ENCODE results near the gene ZBTB7B.
"Not testable (repeated sequence)": the region's sequence is repeated elsewhere in the genome, so short reads cannot be mapped to it uniquely, and the experiment has no call there.

ZBTB7B gene

DNA sequence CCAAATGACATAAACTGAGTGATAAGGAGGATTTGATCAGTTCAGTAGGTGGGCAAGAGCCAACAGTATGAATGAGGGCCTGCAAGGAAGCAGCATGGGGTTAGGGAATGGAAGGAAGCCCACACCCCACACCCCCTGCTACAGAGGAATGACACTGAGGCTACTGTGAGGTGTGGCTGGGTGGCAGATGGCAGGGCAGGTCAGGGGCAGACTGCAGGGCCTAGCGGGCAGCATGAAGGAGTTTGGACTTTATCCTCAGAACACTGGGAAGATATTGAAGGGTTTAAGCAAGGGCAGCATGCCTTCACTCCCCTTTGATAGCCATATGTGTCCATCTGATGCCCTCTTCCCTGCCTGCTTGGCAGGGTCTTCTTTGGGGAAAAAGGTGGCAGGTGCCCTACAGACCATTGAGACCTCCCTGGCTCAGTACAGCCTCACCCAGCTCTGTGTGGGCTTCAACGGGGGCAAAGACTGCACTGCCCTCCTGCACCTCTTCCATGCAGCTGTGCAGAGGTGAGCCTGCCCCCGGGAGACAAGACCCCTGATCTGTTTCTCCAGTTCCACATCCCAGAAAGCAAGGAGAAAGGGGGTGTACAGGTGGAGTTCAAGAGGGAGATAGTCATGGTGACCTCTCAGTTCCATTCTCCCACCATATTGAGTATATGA is 13.3 kb upstream of the ZBTB7B start:
- no peak for DNase-seq

DNA sequence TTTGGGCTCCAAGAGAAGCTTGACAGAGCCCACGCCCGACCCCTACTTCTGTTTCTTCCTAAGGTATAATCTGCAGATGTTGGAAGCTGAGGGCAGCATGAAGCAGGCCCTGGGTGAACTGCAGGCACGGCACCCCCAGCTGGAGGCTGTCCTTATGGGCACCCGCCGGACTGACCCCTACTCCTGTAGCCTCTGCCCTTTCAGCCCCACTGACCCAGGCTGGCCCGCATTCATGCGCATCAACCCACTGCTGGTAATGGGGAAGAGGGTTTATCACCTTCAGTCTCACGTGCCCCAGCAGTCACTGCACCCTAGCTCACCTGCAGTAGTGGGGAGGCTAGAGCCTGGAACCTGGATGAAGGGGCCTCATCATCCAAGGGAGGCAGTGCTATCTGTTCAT is 12.3 kb upstream of the ZBTB7B start:
- DNase-seq: no peak

DNA sequence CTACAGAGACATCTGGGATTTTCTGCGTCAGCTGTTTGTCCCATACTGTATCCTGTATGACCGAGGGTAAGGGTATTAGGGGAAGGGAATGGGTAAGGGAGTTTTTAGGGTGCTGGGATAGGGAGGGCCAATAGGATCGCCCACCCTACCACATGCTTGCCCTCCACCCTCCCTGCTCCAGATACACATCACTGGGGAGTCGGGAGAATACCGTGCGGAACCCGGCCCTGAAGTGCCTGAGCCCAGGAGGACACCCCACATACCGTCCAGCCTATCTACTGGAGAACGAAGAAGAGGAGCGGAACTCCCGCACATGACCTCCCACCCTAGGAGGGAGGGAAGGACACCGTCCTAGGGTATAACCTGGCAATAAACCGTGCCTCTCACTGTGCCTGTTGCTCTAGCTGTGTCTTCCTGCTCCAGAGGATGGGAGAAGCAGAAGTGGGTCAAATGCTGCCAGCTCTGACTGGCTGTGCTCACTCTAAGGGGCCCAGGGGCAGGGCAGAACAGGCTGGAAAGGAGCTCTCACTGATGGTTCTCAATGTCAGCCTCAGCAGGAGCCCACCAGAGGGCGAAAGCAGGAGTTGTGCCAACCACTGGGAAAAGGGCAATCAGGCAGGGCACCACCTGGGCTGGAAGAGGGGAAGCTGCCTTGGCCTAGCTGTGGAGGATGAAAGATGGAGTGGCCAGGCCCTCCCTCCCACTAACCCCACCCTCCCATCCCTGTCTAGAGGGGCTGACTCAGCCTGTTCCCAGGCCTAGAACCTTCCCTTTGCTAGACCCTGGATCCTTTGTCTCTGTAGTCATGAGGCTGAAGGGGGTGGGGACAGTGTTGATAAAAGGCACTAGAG is 9.7 kb upstream of the ZBTB7B start:
- no peak for DNase-seq

DNA sequence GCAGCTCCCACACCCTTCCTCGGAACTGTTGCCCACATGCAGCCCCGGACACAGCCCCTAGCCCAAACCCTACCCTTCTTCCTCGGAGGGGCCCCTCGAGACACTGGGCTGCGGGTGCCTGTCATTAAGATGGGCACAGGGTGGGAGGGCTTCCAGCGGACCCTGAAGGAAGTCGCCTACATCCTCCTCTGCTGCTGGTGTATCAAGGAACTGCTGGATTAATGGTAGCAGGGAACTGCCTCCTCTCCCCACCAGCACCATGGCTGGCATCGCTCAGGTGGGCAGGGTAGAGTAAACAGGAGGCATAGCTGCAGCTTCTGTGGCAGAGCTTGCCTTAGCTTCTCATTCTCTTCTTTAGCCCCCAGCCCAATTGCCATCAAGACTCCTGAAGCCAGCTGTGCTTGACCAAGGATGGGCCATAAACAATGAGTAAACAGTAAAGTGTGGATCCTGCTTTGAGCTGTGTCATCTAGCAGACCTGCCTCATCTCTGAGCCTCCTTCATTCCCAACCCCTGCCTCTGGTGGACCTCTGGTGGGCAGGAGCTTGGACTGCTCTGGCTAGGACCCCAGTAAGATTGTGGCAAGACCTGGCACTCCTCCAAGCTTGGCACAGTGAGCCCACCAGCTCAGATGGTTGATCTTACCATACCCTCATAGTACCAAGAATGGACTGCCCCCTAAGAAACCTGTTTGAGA is 8.9 kb upstream of the ZBTB7B start, which contains the start of gene LENEP:
LENEP (plus strand) TSS at position 15 of the 697 bp plus-strand sequence; CDS start at position 37, 22 bp downstream.
- no peak for DNase-seq

DNA sequence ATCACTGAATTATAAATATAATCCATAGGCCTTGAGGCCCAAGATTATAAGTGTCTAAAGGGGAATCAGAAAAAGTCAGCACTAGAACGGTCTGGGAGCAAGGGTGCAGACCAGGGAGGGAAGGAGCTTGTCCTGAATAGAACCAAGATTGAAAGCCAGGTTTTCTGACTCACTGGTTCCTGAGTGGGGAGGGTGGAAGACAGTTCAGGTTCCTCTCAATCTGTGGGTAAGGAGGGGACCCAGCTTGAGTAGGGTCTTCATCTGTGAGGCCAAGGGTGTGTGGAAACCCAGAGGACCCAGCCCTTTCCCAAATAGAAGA is 8.4 kb upstream of the ZBTB7B start:
- DNase-seq: no peak

DNA sequence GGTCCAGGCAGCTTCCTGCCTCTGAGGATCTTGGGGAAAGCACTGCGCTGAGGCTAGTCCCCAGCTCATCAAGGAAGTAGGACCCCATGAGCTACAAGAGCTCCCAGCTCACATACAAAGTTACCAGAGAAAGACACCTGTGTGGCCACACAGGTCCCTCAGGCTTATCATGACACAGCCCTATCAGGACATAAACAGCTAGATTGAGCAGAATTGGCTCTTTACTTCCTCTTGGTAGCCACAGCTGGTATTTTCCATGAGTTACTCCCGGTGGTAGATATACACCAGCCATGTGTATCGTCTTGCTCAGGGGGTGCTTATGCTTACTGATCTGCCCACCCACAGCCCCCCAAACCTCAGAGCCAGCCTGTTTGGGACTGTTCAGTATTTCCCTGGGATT is 8.0 kb upstream of the ZBTB7B start:
- no peak for DNase-seq

DNA sequence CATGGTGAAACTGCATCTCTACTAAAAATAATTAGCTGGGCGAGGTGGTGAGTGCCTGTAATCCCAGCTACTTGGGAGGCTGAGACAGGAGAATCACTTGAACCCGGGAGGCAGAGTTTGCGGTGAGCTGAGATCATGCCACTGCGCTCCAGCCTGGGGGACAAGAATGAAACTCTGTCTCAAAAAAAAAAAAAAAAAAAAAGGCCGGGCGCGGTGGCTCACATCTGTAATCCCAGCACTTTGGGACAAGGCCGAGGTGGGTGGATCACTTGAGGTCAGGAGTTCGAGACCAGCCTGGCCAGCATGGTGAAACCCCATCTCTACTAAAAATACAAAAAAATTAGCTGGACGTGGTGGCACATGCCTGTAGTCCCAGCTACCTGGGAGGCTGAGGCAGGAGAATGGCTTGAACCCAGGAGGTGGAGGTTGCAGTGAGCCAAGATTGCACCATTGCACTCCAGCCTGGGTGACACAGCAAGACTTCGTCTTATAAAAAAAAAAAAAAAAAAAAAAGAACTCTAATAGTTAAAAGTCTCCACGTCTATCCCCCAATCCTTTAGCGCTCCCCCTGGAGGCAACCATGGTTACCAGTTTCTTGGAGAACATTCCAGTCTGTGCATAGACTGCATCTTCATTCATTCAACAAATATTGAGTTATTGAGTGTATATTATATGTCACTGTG is 7.2 kb upstream of the ZBTB7B start:
- not testable (repeated sequence) for DNase-seq

DNA sequence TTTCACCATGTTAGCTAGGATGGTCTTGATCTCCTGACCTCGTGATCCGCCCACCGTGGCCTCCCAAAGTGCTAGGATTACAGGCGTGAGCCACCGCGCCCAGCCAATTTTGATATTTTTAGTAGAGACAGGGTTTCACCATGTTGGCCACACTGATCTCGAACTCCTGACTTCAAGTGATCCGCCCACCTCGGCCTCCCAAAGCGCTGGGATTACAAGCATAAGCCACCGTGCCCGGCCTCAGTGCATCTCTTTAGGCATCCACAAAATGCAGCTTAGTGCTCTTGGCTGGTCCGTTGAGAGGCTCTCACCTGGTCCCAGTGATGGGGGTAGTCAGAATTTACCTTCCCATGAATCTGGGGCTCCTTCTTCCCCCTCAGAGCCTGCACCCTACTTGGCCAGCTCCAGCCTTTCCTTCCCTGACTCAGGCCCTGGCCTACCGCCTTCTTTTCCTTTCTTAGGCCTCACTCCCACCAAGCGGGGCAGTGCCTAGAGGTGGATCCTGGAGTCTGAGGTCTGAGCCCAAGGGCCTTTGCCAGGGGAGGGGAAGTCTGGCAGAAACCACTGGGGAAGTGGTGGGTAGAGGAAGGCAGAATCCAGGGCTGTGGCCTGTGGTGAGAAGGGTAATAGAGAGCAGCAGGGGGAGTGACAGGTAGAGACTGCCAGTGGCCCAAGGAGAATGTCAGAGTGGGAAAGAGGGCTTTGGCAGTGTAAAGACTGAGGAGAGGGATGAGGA is 5.5 kb upstream of the ZBTB7B start:
- DNase-seq: no peak

DNA sequence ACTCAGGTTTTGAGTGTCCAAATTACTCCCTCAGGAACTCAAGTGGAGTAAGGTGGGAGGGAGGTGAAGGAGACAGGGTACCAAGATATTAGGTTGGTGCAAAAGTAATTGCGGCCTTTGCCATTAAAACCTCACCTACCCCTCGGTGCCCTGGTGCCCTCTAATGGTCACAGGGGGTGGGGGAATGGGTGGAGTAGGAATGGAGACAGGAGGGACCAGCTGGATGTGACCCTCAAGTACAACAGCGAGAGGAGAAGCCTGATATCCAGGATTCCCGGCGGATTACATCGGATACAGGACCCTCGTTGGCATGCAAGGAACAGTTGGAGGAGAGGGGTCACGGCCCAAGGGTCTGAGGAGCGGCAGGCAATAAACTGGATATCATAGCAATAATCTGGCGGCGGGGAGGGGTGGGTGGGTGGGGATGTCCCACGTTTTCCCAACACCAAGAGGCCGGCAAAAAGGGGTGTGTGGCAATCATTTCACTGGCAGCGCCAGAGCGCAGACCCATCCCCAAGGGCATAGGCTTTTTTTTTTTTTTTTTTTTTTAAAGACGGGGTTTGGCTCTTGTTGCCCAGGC is 4.3 kb upstream of the ZBTB7B start:
- DNase-seq: no peak

DNA sequence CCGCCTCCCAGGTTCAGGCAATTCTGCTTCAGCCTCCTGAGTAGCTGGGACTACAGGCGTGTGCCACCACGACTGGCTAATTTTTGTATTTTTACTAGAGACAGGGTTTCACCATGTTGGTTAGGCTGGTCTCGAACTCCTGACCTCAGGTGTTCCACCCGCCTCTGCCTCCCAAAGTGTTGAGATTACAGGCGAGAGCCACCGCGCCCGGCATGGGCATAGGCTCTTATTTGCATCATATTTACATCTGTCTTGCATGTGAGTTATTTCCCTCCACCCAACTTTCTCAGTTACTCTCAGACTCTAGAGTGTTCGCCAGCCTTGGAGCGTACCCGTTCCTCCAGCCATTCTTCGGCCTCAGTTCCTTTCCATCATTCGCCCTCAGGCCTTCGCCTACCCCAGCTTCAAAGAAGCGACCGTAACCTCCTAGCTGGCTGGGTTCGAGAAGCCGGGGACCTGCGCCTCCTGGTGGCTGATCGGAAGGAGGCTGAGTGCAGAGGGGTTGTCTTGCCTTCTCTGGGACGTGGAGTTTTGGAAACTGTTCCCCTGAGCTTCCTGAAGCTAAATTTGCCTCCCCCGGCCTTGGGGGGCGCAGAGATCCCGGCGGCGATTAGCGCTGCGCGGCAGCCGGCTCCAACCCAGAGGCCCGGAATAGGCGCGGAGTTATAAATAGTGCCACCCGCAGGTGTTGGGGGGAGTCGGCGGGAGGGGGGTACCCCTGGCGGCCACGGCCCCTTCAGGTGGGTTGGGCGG is 3.6 kb upstream of the ZBTB7B start:
- peak; percentile 88 to 90 for DNase-seq

DNA sequence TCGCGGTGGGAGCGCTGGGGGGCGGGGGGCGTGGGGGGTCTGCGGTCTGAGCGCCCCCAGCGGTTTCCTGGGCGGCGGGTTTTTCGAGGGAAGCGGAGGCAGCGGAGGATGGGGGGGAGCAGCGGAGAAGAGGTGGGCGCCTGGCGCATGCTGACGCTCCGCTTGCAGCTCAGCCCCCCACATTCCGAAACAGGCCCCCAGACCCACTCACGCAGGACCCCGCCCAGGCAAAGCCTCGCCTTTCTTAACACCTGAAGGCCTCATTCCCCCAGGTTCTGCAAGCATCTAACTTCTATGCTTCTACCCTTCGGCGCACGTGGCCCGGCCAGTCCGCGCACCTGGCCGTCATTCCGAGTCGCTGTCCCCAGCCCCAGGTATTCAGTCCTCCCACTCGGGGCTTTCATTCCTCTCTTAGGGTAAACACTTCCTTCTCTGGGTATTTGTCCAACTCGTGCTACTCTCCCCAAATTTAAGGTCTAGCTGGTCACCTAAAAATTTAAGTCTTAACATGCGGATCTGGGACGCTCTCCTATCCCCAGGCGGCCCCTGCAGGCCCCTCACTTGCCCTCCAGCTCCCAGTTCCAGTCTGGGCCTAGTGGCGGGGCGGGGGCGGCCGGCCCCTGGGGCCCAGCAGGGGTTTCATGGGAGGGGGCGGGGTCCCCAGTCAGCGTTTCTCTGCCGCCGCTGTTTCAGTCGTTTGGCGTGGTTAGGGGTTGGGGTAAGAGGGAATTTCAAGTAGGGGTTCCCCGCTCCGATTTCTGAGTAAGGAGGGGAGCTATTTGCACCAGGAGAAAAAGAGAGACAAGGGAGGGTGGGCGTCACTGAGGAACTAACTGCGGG is 2.8 kb upstream of the ZBTB7B start:
- DNase-seq: peak; percentile 79 to 83

DNA sequence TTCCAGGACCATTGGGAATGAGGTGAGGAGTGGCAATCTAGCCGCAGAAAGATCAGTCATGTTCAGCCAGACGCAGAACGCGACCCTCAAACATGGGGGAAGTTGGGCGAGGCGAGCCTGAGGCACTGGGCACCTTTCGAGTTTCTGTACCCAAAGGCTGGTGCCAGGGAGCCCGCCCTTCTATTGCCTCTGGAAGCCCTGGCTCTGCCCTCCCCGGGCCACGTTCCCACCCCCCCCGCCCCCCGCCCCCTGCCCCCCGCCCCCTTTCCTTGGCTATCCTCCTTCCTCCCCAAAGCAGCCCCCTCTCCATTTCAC is 2.2 kb upstream of the ZBTB7B start:
- no peak for DNase-seq

DNA sequence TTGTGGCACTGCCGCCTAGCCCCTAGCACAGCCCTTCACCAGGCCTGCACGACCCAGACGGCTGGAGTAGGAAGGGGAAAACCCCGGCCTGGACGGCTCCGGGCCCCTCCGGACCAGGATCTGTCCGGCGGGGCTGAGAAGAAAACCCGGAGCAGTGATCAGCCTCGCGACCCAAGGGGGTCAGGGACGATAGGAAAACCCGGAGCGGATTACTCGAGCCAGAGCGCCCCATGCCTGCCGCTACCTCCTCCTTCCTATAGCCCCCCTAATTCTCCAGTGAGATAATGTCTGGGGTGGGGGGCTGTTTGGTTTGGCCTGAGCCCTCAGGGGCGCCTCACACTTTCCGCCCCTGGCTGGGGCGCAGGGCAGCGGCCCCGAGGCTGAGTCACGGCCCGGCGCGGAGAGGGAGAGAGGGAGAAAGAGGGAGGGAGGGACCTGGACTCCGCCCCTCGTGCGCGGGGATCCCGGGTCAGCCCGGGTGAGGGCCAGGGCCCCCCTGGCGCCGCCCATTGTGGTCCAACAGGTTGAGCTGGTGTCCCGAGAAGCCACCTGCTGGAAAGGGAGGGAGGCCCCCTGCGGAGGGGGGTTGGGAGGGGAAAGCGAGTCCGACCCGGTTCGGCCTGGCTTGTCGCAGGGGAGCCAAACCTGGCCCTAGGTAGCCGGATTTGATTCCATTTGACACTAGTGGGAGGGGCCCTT is 1.7 kb upstream of the ZBTB7B start:
- DNase-seq: peak; percentile 92 to 94

DNA sequence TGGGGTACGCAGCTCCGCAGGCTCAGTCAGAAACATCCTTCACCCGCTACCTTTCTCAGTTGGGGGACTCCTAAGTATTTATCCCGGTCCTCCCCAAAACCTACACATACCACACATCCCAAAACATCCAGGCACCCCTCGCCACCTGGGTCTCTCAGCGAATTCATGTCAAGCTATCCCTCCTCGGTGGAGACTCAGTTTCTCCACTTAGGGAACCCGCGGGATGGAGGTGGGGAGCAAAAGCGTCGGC is 1.3 kb upstream of the ZBTB7B start:
- no peak for DNase-seq

DNA sequence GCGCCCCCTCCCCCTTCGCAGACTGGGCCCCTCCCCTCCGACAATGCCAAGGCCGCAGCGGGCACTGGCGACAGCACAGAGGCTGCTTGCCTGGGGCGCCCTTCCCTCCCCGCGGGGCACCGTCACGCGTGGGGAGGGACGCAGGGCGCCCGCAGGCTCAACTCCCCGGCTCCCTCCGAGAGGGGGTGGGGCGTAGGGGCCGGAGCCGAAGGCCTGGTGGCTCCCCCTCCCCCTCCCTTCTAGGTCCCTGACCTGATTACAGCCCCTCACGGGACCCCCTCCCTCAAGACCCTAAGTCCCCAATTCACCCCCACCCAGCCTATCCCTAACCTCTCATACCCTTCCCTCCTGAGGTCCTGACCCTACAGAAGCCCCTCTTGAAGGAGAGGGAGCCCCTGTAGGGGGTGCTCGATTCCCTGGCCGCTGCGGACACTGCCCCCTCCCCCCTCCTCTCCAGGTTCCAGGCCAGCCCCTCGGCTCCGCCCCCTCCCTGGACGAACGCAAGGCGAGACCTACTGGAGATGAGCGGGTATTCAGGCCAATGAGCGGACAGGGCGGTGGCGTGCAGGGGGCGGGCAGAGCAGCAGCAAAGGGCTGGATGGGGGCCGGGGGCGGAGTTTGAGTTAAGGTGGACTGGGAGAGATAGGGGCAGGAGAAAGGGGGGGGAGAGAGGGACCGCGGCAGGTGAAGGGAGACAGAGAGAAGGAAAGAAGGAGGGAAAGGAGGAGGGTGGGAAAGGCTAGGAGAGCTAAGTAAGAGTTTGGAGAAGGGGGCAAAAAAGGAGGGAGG is 733 bp upstream of the ZBTB7B start:
- DNase-seq: peak; percentile 99

DNA sequence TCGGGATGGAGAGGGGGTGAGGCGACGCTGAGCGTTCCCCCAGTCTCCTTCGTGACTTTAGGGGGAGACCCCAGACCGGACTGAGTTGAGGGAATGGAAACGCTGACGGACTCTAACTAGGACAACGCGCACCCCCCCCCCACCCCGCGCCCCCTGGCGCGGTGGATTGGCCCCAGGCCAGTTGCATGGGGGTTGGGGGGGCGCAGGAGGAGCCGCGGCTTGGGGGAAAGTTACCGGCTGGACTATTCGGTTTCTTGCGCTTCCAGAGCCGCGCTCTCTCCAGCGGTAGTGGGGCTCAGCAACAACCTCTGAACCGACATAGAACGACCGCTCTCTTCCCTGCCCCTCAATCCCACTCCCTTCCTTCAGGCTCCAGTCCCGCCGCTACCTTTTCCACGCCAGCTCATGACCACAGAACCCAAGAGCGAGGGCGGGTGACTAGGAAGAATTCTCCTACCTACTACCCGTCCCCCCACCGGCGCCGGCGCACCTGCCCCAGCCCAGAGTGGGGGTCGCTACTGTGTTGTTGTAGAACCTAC is 694 bp downstream of the ZBTB7B start:
- DNase-seq: peak; percentile 52 to 56

DNA sequence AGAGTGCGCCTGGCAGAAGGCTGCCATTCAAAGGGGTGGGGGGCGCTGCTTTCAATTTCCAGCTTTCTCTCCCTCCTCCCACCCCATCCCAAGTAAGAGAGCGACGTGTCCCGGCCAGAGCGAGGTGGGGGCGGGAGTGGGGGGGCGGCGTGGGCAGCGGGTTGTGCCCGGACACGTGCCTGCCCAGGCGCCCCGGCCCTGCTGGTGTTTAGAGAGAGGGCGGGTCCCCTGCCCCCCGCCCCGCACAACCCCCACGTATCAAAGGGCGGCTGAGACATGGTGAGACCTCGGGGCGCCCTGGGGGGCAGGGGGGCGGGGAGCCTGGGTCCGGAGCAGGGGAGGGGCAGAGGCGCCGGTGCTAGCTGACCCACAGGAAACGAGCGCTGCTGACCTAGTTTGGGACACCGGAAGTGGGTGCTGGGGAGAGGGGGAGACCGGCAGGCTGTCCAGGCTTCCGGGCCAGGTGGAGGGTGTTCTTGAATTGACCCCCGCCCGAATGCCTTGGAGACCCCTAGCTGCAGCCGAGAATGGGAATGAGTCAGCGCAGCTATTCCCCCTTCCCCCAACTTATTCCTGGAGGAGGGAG is 1.3 kb downstream of the ZBTB7B start:
- peak in 1 of 2 experiments; percentile 46 for DNase-seq

DNA sequence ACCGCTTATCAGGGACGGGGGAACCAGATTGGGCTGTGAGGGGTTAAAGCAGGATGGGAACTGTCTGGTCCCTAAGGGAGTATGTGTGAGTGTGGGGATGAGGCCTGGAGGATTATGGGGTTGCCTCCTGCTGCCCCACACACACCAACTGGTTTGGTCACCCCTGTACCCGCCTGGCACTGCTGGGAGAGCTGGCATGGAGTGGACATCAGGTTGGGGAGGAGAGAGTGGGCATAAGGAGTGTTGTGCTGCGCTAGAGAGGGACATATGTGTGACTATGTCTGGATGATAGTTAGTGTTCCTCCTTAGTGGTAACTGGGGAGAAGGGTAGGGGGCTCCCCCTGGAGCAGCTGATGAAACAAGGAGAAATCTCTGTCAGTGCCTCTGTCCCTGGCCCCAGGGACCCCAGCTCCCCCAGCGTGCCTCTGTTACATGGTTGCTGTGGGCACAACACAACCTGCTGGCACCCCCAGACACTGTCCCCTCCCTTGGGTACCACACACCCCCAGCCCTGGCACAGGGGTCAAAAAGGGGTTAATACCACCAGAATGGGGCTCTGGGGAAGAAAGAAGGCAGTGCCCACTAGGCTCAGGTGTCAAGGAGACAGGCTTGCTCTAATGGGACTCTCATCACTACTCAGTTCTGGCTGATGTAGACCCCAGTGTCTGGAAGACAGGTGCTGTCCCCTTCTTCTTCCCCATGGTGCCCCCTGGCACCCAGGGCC is 1.9 kb downstream of the ZBTB7B start:
- DNase-seq: peak in 1 of 2 experiments; percentile 34

Measured in activated T-cell treated with anti-CD3 and anti-CD28 coated beads, Interleukin-2, amount 50 U/mL, for 48 hours (primary cell).